ENCODE data around the gene PNMA6E. TPM values are rescaled to one million over a fixed set of nuclear protein-coding genes. Genes with fewer than 3 reads are reported as not detected.

Gene PNMA6E
- total RNA-seq, 1 donor from 2014 or later: not detected

GRCh38 chrX:153351981-153352380, 49.2 kb downstream of the PNMA6E start:
- TF ChIP-seq, protein P1, sequence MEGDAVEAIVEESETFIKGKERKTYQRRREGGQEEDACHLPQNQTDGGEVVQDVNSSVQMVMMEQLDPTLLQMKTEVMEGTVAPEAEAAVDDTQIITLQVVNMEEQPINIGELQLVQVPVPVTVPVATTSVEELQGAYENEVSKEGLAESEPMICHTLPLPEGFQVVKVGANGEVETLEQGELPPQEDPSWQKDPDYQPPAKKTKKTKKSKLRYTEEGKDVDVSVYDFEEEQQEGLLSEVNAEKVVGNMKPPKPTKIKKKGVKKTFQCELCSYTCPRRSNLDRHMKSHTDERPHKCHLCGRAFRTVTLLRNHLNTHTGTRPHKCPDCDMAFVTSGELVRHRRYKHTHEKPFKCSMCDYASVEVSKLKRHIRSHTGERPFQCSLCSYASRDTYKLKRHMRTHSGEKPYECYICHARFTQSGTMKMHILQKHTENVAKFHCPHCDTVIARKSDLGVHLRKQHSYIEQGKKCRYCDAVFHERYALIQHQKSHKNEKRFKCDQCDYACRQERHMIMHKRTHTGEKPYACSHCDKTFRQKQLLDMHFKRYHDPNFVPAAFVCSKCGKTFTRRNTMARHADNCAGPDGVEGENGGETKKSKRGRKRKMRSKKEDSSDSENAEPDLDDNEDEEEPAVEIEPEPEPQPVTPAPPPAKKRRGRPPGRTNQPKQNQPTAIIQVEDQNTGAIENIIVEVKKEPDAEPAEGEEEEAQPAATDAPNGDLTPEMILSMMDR (conservative IDR thresholded peaks at IDR 0.05; ENCODE audit: low read depth, low read length): no peak
- no peak overlapping the region for H3K4me3 ChIP-seq (ENCODE audit: low read depth, low read length)
- no peak for DNase-seq (ENCODE audit: low read depth)

- DNase-seq (ENCODE audit: low read depth): no peak
- TF ChIP-seq, protein P1 (conservative IDR thresholded peaks at IDR 0.05; ENCODE audit: low read depth, low read length): no peak
- H3K4me3 ChIP-seq (ENCODE audit: low read depth, low read length): no peak overlapping the region
Observed at GRCh38 chrX:153349952-153350351, 51.2 kb downstream of the PNMA6E start.

DNA sequence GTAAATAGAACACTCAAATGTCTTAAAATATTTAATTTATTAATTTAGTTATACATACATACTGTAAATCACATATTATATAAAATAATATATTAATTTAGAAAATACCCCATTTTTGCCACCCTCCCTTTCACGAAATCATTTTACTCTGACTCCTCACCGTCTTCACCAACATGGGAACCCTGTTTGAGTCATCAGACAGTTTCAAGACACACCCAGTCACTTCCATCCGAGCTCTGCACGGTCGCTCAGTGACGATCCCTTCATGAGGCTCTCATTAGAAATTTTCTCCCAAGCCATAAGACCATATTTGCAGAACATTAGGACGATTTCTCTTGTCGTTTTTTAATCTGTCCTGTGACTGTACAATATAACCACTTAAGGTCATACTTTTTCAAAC, 52.7 kb downstream of the PNMA6E start:
- H3K4me3 ChIP-seq (ENCODE audit: low read depth, low read length): no peak overlapping the region
- TF ChIP-seq, protein P1 (conservative IDR thresholded peaks at IDR 0.05; ENCODE audit: low read depth, low read length): no peak
- no peak for DNase-seq (ENCODE audit: low read depth)

DNA sequence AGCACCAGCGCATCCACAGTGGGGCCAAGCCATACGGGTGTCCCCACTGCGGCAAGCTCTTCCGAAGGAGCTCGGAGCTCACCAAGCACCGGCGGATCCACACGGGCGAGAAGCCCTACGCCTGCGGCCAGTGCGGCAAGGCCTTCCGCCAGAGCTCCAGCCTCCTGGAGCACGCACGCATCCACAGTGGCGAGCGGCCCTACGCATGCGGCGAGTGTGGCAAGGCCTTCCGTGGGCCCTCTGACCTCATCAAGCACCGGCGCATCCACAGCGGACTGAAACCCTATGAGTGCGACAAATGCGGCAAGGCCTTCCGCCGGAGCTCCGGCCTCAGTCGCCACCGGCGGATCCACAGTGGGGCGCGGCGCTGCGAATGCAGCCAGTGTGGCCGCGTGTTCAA, 53.6 kb downstream of the PNMA6E start:
- no peak for DNase-seq (ENCODE audit: low read depth)
- no peak overlapping the region for H3K4me3 ChIP-seq (ENCODE audit: low read depth, low read length)
- TF ChIP-seq, protein P1 (conservative IDR thresholded peaks at IDR 0.05; ENCODE audit: low read depth, low read length): no peak

Other genes with a start within 250 kb of the PNMA6E start
- not detected in 2 replicates for gene MAGEA1, start 222.1 kb downstream of the PNMA6E start, total RNA-seq
- not detected in 2 replicates for gene PNMA6F, start 79.6 kb downstream of the PNMA6E start, total RNA-seq
- 4.8 and 5.3 TPM in 2 replicates for gene ZNF275, start 67.2 kb downstream of the PNMA6E start, total RNA-seq
- 0.06 and 0.14 TPM in 2 replicates for gene ZFP92, start 10.1 kb upstream of the PNMA6E start, total RNA-seq
- not detected in 2 replicates for gene TREX2, start 44.7 kb upstream of the PNMA6E start, total RNA-seq
- gene HAUS7, start 69.2 kb upstream of the PNMA6E start, total RNA-seq: 24.3 and 57.0 TPM in 2 replicates
- 0.69 TPM in 1 of 2 replicates, not detected in the other for gene BGN, start 93.6 kb upstream of the PNMA6E start, total RNA-seq
- gene ATP2B3, start 116.3 kb upstream of the PNMA6E start, total RNA-seq: not detected in 2 replicates
- gene CCNQ, start 197.8 kb upstream of the PNMA6E start, total RNA-seq: 31.4 and 48.3 TPM in 2 replicates
- gene DUSP9, start 245.9 kb upstream of the PNMA6E start, total RNA-seq: 3.1 and 5.9 TPM in 2 replicates

Measured in epithelial cell of proximal tubule (primary cell).